ENCODE measurements around the gene ABHD13.
A peak's percentile ranks its signal among the peaks of the same experiment; 100 is the strongest.
"Not testable (repeated sequence)": the region's sequence is repeated elsewhere in the genome, so short reads cannot be mapped to it uniquely, and the experiment has no call there.

ABHD13 gene

DNA sequence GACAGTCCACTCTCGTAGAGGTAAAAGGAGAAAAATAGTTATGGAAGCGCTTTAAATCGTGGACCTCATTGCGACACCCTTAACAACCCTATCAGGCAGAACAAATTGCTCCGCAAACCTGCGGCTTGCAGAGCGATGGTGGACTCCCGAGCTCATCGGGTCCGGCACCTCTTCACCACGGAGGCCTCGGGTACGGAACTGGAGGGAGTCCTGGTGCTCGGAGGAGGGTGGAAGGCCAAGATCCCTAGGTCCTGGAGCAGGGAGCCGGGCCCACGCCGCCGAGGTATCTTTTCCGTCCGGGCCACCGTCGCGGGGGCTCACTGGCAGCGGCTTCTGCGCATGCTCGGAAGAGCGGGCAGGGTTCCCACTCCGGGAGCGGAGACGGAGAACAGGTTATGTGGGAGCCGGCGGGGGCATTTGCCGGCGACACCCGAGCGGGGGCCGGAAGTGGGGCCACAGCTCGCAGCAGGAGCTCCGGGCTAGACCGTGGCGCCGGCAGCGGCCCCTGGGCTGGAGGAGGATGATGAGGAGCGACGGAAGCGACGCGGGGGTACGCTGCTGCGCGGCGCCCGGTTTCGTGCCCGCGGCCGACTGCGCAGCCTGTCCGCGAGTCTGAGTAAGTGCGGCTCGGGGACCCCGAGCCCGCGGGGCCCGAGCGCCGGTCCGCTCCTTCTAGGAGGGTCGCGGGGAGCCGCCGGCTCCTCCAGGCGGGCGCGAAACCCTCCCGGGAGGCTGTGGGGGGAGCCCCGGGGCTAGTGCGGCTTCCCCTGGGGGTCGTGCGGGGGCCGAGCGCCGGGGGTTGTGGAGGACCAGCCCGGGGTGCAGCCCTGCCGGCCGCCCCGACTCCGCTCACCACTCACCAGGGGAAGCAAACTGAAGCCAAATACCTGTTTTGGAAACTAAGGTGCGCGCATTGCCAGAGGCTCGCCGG, at the start of gene ABHD13:
Gene ABHD13, plus strand, starts transcription at position 349 of the 931 bp plus-strand sequence. CDS start 10,827 bp downstream, outside the sequence.
- peak; percentile 91 to 94 for DNase-seq

DNA sequence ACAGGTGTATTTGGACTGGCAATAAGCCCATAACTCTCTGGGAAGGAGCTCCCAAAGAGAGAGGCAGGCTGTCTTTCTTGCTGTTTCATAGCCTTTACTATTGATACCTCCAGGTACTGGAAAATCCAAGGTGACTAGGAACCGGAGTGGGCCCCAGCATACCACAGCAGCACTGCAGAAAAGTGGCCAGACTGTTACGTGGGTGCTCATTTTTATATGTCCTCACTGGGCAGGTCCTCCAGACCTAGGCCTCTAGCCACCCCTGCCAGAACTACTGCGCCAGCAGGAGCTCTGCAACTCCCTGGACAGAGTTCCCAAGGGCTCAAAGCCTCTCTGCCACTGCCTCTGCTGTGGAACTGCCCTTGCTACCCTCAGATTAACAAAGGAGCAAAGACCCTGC, 49.3 kb upstream of the ABHD13 start:
- DNase-seq: no peak

DNA sequence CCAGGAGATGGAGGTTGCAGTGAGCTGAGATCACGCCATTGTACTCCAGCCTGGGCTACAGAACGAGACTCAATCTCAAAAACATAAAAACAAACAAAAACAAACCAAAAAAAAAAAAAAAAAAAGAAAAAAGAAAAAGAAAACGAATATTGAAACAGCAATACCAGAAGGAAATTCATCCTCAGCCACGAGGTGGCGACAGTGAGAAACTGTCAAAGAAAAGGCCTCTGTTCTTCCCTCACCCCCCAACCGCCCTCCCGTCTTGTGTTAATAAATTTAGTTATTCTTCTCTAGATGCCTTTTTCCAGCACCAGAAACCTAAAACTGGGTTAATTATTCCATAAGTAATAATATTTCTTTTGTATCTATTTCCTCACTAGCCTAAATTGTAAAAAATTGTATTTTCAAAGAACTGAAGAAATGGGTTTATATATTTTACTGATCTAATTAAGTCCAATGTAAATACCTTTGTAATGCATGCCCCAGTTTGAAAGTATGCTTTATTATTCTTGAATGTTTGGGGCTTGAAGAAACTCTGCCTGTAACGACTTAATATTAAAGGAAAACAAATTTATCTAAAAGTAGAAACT, 41.4 kb upstream of the ABHD13 start:
- DNase-seq: peak; percentile 45 to 57

- DNase-seq: no peak
Observed at GRCh38 chr13:108178078-108178477, 40.1 kb upstream of the ABHD13 start.

- no peak for DNase-seq
Observed at GRCh38 chr13:108182652-108183051, 35.5 kb upstream of the ABHD13 start.

GRCh38 chr13:108185223-108185622, 33.0 kb upstream of the ABHD13 start:
- DNase-seq: no peak

DNA sequence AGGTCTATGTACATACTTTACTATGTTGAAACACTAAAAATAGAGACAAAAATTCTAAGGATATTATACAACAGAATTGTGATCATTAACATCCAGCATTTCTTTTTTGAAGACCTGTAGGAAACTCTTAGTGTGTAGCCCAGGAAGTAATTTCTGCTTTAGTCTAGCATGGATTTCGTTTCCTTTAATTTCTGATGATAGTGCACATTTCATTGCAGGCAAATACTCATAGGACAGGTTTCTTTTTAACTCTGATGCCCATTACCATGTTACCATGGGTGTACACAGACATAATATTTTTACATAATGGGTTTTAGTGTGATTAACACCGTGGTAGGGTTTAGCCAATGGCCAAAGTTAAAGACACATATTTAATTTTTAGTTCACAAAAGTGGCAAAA, 29.9 kb upstream of the ABHD13 start:
- DNase-seq: no peak

DNA sequence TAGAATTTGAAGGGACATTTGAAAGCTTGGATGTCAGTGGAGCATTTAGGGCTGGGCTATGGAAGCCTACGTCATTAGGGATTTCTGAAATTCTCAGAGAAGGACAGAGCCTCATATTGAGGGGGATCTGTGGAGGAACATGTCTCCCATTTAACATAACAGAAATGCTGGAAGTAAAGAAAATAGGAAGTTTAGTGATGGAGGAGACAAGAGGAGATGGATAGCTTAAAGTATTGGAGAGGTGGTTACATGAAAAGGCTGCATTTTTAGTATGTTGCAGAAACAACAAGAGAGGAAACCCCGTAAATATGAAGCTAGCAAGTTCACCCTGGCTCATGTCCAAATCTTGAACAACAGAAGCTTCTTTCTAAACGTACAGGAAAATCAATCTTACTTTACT, 27.3 kb upstream of the ABHD13 start:
- DNase-seq: no peak

DNA sequence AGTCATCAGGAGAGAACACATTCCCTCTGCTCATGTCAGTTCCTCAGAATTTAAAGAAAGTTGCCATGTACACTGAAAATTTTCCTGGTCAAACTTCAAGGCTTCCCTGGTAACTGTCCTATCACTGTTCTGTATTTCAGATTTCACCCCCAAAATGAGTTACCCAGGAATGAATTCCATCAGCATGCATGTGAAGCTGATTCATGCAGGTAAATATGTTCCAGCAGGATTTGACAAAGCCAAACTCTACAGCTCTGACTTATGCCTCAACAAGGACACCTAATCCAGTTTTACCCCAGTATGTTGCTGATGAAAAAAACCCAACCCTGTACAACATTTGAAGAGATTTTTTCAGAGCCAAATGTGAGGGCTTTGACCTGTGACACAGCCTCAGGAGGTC, 24.4 kb upstream of the ABHD13 start:
- no peak for DNase-seq

DNA sequence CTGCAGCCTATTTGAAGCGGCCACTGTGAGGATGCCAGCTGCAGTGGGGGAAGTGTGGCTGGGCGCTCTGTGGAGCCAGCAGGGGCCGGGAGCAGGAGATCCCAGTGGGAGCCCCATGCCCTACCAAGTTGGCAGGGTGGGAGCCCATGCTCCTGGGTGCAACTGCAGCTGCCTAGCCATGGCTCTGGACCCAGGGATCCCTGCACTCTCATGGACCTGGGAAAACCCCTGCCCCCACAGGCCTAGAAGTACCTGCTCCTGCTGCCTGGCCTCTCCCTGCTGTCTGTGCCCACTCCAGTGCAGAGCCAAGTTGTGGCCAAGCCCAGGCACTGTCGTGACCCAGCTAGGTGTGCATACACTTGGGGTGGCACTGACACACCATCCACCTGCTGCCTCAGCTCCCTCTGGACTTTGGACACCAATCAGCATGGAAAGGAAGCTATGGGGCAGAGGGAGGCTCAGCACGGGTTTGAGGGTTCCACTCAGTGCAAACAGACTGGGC, 23.7 kb upstream of the ABHD13 start:
- DNase-seq: no peak

- no peak for DNase-seq
Observed at GRCh38 chr13:108195146-108195545, 23.0 kb upstream of the ABHD13 start.

- DNase-seq: no peak
Observed at GRCh38 chr13:108195861-108196260, 22.3 kb upstream of the ABHD13 start.

DNA sequence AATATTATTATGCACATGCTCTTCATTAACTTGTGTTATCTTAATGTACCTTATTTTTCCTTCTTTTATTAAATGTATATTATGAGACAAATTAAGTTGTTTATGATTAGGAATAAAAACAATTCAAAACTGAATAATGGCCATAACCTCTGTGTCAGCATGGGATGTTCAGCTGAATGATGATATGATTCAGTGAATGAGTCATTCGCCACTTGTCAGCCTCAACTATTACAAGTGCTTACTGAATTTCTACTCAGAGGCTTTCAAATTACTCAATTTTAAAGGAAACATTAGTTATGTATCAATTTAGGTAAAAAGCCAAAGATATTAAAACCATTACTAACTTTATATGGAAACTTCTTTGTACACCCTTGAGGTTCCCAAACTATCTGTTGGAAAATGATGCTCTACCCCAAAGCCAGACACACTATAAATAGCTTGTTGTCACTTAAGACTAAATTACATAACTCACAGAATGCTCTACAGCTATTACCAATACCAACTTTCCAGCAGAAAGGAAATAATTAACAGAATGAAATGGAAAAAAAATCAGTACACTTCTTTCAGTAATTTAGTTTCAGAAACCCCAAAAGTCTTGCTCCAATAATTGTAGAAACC, 17.3 kb upstream of the ABHD13 start:
- DNase-seq: no peak

GRCh38 chr13:108210551-108210950, 7.6 kb upstream of the ABHD13 start:
- DNase-seq: no peak

- DNase-seq: no peak
Observed at GRCh38 chr13:108212886-108213285, 5.3 kb upstream of the ABHD13 start.

GRCh38 chr13:108213946-108214345, 4.2 kb upstream of the ABHD13 start:
- DNase-seq: no peak

DNA sequence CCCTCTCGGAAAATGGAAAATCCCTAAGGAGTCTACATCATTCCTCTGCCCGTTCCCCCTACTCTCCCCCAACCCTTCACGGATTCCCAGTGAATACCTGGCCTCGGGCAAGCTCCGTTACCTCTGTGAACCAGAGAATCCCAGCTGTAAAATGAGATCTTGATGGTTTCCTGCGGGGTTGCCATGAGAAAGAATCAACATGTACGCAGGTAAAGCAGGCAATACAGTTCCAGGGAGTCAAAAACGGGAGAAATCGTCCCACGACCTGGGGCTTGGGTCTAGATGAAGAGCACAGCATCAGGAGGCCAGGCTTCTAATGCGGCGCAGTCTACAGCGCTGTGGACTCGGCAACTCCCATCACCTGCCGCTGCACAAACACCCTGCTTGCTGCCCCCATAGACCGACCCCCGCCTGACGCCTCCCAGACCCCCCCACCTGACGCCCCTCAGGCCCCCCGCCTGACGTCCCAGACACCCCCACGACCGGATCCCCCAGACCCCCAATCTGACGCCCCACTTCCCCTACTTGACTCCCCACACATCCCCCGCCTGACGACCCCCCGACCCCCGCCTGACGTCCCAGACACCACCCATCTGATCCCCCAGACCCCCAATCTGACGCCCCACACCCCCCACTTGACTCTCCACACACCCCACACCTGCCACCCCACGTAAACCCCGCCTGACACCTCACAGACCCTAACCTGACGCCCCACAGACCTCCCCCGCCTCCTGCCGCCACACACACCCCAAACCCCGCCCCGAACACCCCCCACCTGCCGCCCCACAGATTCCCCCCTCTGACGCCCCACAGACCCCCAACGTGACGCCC, 3.5 kb upstream of the ABHD13 start:
- DNase-seq: no peak

DNA sequence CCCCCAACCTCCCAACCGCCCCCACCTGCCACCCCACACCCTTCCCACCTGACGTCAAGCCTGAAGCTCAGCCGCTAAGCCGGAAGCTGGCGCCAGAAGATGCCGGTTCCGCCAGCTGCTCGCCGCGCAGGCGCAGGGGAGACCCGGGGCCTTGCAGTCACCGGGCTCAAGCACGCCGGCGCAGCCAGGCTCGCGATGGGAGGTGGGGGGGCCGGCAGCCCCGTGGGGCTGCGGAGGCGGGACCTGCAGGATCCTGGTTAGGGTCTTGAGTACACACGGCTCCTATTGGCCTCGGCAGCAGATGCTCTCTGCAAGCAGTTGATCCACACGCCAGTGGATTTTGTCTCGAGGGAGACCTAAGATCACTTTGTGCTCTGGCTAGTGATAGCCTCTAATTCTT, 2.8 kb upstream of the ABHD13 start, which contains the start of gene LIG4:
Gene LIG4, minus strand, starts transcription at position 101 of the 400 bp plus-strand sequence. CDS start 4,268 bp downstream, outside the sequence.
- peak; percentile 95 to 96 for DNase-seq

GRCh38 chr13:108217307-108218043, 717 bp upstream of the ABHD13 start:
- not testable (repeated sequence) for DNase-seq

DNA sequence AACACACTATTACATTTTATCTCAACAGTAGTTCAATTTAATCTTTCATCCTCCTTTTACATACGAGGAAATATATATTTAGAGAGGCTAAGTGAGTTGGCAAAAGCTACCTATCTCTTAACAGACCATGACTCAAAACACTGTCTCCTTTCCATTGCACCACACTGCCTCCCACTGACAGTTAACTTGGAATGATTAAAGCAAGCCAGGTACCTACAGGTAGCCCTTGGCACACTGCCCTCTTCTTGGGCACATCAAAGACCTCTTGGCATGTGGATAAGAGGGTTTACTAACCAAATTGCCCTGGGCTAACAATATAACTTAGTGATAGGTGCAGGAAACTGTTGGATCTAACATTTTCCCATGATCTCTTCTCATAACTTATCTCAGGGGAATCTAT, 1.8 kb downstream of the ABHD13 start:
- peak in 1 of 2 donors; percentile 41 for DNase-seq

DNA sequence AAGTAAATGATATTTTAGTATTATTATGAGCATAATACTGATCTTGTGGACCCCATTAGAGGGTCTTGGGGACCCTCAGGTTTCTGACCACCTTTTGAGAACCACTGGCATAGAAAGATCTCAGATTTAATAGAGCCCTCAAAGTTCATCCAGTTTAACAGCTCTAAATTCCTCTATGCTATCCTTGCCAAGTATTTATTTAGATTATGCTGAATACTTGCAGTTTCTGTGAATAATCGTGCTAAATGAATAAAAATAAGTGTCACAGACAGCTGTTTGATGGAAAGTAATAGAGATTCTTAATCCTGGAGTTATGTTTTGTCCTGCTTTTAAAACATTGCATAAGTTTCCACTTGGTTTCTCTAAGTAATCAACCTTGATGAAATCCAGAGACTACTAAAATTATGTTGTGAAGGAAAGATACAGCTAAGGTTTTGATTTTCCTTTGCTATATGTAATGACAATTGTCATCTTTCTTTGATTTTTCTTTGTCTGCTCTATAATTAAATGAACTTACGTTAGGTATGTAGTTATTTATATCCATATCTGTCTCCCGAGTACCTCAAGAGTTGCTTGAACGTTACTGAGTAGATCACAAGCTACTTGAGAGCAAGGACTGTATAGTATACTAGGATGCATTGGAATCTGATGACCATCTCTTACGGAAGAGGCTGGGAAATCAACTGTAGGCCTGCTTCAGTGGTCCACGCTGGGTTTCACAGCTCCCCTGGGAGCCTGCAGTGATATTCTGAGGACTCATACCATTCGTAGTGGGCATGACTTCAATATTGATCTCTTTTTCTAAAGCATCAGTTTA, 5.7 kb downstream of the ABHD13 start:
- DNase-seq: no peak

Measured in CD4-positive, alpha-beta T cell treated with Interferon alpha-2 for 1 hour (primary cell).